RWPE2 (cell line): Measurements from ENCODE around the gene MACF1.

ENCODE experiments used
- ATAC-seq: fragments of 200-7000 bp; cut with Tn5 transposase; 3 replicates; pipeline ENCODE4 v1.9.1; 2021; ENCODE audit warnings: low read depth
- DNase-seq: peaks from one replicate; pipeline ENCODE4 v3.0.0-alpha.2; 2020; ENCODE audit warnings: low spot score
- H3K27ac ChIP-seq: fragments of 450-650 bp; 2 replicates; pipeline ENCODE4 v1.5.1; 2017; ENCODE audit warnings: mild to moderate bottlenecking; ENCODE audit not compliant: poor library complexity, severe bottlenecking
- H3K27me3 ChIP-seq: fragments of 250-450 bp; sonication (Bioruptor Pico); 2 replicates; pipeline ENCODE4 v1.5.1; 2021; ENCODE audit warnings: mild to moderate bottlenecking, moderate library complexity; ENCODE audit not compliant: insufficient read depth, poor library complexity, severe bottlenecking
- H3K36me3 ChIP-seq: fragments of 250-450 bp; sonication (Bioruptor Pico); 2 replicates; pipeline ENCODE4 v1.5.1; 2020; ENCODE audit warnings: low read depth, mild to moderate bottlenecking, moderate library complexity
- H3K4me1 ChIP-seq: fragments of 250-450 bp; sonication (Bioruptor Pico); 2 replicates; pipeline ENCODE4 v1.5.1; 2021; ENCODE audit warnings: mild to moderate bottlenecking, moderate library complexity; ENCODE audit not compliant: insufficient read depth, poor library complexity, severe bottlenecking
- H3K4me3 ChIP-seq: fragments of 250-450 bp; sonication (Bioruptor Pico); 2 replicates; pipeline ENCODE4 v1.5.1; 2021; ENCODE audit warnings: mild to moderate bottlenecking, moderate library complexity; ENCODE audit not compliant: severe bottlenecking
- H3K9me3 ChIP-seq: fragments of 250-450 bp; sonication (Bioruptor Pico); 2 replicates; pipeline ENCODE4 v1.5.1; 2021; ENCODE audit warnings: mild to moderate bottlenecking, moderate library complexity; ENCODE audit not compliant: severe bottlenecking
- CTCF ChIP-seq: fragments of 450-650 bp; IDR thresholded peaks from one replicate; pipeline ENCODE4 v1.5.1; 2017; ENCODE audit warnings: mild to moderate bottlenecking, moderate library complexity; ENCODE audit not compliant: poor library complexity, severe bottlenecking

Gene MACF1

GRCh38 chr1:39409055-39409816 is 204.7 kb downstream of the MACF1 start:
- ATAC-seq (peak; percentile 9; the same call in 2 of the 3 replicates), DNase-seq (no peak)
- peak overlapping the region; percentile 85 for H3K4me3 ChIP-seq
- H3K27ac ChIP-seq, result peak overlapping the region; percentile 67
- TF ChIP-seq CTCF, result no peak
- peaks cover 45% of the 10 kb centered on the region for H3K4me1 ChIP-seq
- no peaks in the 10 kb centered on the region for H3K9me3 ChIP-seq
- H3K36me3 ChIP-seq, result peaks cover 16% of the 10 kb centered on the region
- no peaks in the 10 kb centered on the region for H3K27me3 ChIP-seq

- H3K27me3 ChIP-seq, result no peaks in the 10 kb centered on the region
- H3K9me3 ChIP-seq, result no peaks in the 10 kb centered on the region
- ATAC-seq (peak; percentile 32), DNase-seq (peak; percentile 73)
- peak overlapping the region; percentile 67 for H3K27ac ChIP-seq
- TF ChIP-seq CTCF, result peak; percentile 88
- peaks cover 30% of the 10 kb centered on the region for H3K36me3 ChIP-seq
- H3K4me3 ChIP-seq, result peak overlapping the region; percentile 1
- peaks cover 46% of the 10 kb centered on the region for H3K4me1 ChIP-seq
Measured at GRCh38 chr1:39410915-39411436, 206.5 kb downstream of the MACF1 start.

GRCh38 chr1:39411526-39412478 is 207.3 kb downstream of the MACF1 start:
- TF ChIP-seq CTCF, result no peak
- Histone ChIP-seq H3K36me3 (peaks cover 38% of the 10 kb centered on the region), H3K9me3 (no peaks in the 10 kb centered on the region), H3K4me3 (peak overlapping the region; percentile 1), H3K27ac (peak overlapping the region; percentile 67), H3K27me3 (no peaks in the 10 kb centered on the region), H3K4me1 (peaks cover 39% of the 10 kb centered on the region)
- no peak for DNase-seq
- ATAC-seq, result no peak

- TF ChIP-seq CTCF, result no peak
- no peak for DNase-seq
- no peak for ATAC-seq
- Histone ChIP-seq H3K27me3 (no peaks in the 10 kb centered on the region), H3K4me1 (peaks cover 32% of the 10 kb centered on the region), H3K36me3 (peaks cover 41% of the 10 kb centered on the region), H3K9me3 (no peaks in the 10 kb centered on the region), H3K4me3 (no peak overlapping the region), H3K27ac (no peak overlapping the region)
Measured at GRCh38 chr1:39412892-39413291, 208.4 kb downstream of the MACF1 start.
